Neuronal stem cell (in vitro differentiated cells): Measurements from ENCODE around the gene UIMC1.

Experiments used
- DNase-seq: peaks from one replicate; pipeline ENCODE4 v3.0.0-alpha.2; 2013; ENCODE audit warnings: low spot score
- H2AFZ ChIP-seq: one replicate; pipeline ENCODE4 v1.6.1; 2013; ENCODE audit warnings: mild to moderate bottlenecking, low read length, inconsistent platforms
- H2AK5ac ChIP-seq: 2 replicates; pipeline ENCODE4 v1.6.1; 2013; ENCODE audit warnings: low read depth, mild to moderate bottlenecking, inconsistent platforms, low read length, moderate library complexity, mixed read lengths
- H2BK120ac ChIP-seq: 2 replicates; pipeline ENCODE4 v1.6.1; 2013; ENCODE audit warnings: low read depth, mild to moderate bottlenecking, inconsistent platforms, low read length, moderate library complexity, mixed read lengths
- H2BK12ac ChIP-seq: one replicate; pipeline ENCODE4 v1.6.1; 2013; ENCODE audit warnings: low read length, inconsistent platforms
- H2BK15ac ChIP-seq: 2 replicates; pipeline ENCODE4 v1.6.1; 2013; ENCODE audit warnings: mild to moderate bottlenecking, low read length, inconsistent platforms, mixed read lengths
- H2BK5ac ChIP-seq: one replicate; pipeline ENCODE4 v1.6.1; 2013; ENCODE audit warnings: inconsistent platforms, mild to moderate bottlenecking, low read length, moderate library complexity
- H3K14ac ChIP-seq: one replicate; pipeline ENCODE4 v1.6.1; 2013; ENCODE audit warnings: low read length, inconsistent platforms
- H3K18ac ChIP-seq: 2 replicates; pipeline ENCODE4 v1.6.1; 2013; ENCODE audit warnings: low read length, inconsistent platforms
- H3K23ac ChIP-seq: 2 replicates; pipeline ENCODE4 v1.6.1; 2013; ENCODE audit warnings: low read depth, mild to moderate bottlenecking, mixed read lengths, low read length, inconsistent platforms; ENCODE audit not compliant: poor library complexity
- H3K27ac ChIP-seq: replicated peaks from 3 replicates; pipeline ENCODE4 v1.5.1; 2013; ENCODE audit warnings: low read length, inconsistent platforms
- H3K27me3 ChIP-seq, 3 experiments: 2 replicates each; pipeline ENCODE4 v1.6.1; 2013; ENCODE audit warnings: low read length in 3 of 3, mild to moderate bottlenecking in 2 of 3, inconsistent platforms in 1 of 3, low read depth in 1 of 3, mixed read lengths in 1 of 3, moderate library complexity in 1 of 3; ENCODE audit not compliant: control insufficient read depth in 3 of 3, insufficient read depth in 3 of 3
- H3K36me3 ChIP-seq, 2 donors: replicated peaks in 1 of 2; 2 replicates each; pipeline ENCODE4 v1.6.1; 2013; ENCODE audit warnings: low read length in 2 of 2; ENCODE audit not compliant: control insufficient read depth in 2 of 2, insufficient read depth in 2 of 2
- H3K4ac ChIP-seq: 2 replicates; pipeline ENCODE4 v1.6.1; 2013; ENCODE audit warnings: inconsistent platforms, mild to moderate bottlenecking, low read length, moderate library complexity
- H3K4me1 ChIP-seq, 2 donors: 1 replicate in 1 of 2; 2 replicates in 1 of 2; pipeline ENCODE4 v1.6.1; 2013; ENCODE audit warnings: low read length in 2 of 2, low read depth in 1 of 2; ENCODE audit not compliant: control insufficient read depth in 2 of 2, insufficient read depth in 1 of 2
- H3K4me2 ChIP-seq: one replicate; pipeline ENCODE4 v1.6.1; 2013; ENCODE audit warnings: mild to moderate bottlenecking, low read length, inconsistent platforms; ENCODE audit not compliant: insufficient read depth, poor library complexity, severe bottlenecking
- H3K4me3 ChIP-seq, 2 donors: 2 replicates each; pipeline ENCODE4 v1.5.1; 2013; ENCODE audit warnings: low read length in 2 of 2, mild to moderate bottlenecking in 2 of 2, inconsistent platforms in 1 of 2, moderate library complexity in 1 of 2
- H3K79me1 ChIP-seq: one replicate; pipeline ENCODE4 v1.6.1; 2013; ENCODE audit warnings: low read depth, mild to moderate bottlenecking, inconsistent platforms, low read length, moderate library complexity
- H3K9ac ChIP-seq: one replicate; pipeline ENCODE4 v1.6.1; 2013; ENCODE audit warnings: mild to moderate bottlenecking, low read depth, low read length, inconsistent platforms; ENCODE audit not compliant: poor library complexity
- H3K9me3 ChIP-seq, 2 donors: replicated peaks in 1 of 2; 2 replicates each; pipeline versions ENCODE3 to v1.6.1; 2013; ENCODE audit warnings: low read length in 2 of 2, mild to moderate bottlenecking in 2 of 2, inconsistent platforms in 1 of 2, low read depth in 1 of 2, mixed read lengths in 1 of 2, moderate library complexity in 1 of 2; ENCODE audit not compliant: control insufficient read depth in 2 of 2, insufficient read depth in 1 of 2
- H4K8ac ChIP-seq: one replicate; pipeline ENCODE4 v1.6.1; 2013; ENCODE audit warnings: low read depth, mild to moderate bottlenecking, inconsistent platforms, low read length, moderate library complexity
- H4K91ac ChIP-seq: one replicate; pipeline ENCODE4 v1.6.1; 2013; ENCODE audit warnings: low read length, low read depth, mild to moderate bottlenecking, inconsistent platforms; ENCODE audit not compliant: poor library complexity
- WGBS, 2 donors: extraction: QIAGEN DNeasy Blood & Tissue Kit; methylation state at CpG; one replicate each; pipeline ENCODE4 v1.1.7; 2013; ENCODE audit warnings: missing lambda C conversion rate in 2 of 2, mixed read lengths in 1 of 2; ENCODE audit not compliant: insufficient read length in 2 of 2, insufficient replicate concordance in 1 of 2; ENCODE audit errors: extremely low coverage in 2 of 2; 5-methylcytosine and 5-hydroxymethylcytosine counted together

UIMC1 gene

DNA sequence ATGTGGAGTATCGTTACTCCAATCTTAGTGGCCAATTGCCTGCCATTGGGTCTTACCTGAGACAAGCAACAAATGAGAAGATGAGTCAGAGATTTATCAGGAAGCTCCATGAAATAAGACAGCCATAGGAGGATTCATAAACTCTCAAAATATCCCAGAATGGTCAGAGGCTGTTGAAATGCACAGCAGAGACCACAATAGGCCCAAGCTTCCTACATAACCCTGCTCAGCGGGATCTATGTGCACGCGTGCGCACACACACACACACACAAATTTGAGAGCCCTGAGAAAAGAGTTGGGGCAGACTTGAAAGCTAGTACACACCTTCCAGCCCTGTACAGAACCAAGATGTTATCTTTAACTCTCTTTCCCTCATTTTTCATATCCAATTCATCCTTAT lies 9.8 kb downstream of the UIMC1 start:
- Histone ChIP-seq H3K14ac (no peak overlapping the region), H3K27me3 (no peaks in the 10 kb centered on the region), H3K9ac (no peak overlapping the region), H4K91ac (no peak overlapping the region), H4K8ac (no peak overlapping the region), H2AFZ (no peak overlapping the region), H2BK12ac (no peak overlapping the region), H2BK5ac (no peak overlapping the region), H2BK120ac (no peak overlapping the region), H3K79me1 (peaks cover 4% of the 10 kb centered on the region), H3K9me3 (peaks cover 6 to 16% of the 10 kb centered on the region in 2 donors), H3K4me1 (no peaks in the 10 kb centered on the region), H3K18ac (no peak overlapping the region), H3K36me3 (peaks cover 1 to 8% of the 10 kb centered on the region in 2 donors), H3K4me2 (no peak overlapping the region), H3K23ac (no peak overlapping the region), H2AK5ac (no peak overlapping the region), H3K27ac (no peak overlapping the region), H2BK15ac (no peak overlapping the region), H3K4me3 (no peak overlapping the region), H3K4ac (no peak overlapping the region)
- DNase-seq, result no peak
- WGBS, 2 donors, result no CpG with 5 or more reads among the region's 5 CpGs

DNA sequence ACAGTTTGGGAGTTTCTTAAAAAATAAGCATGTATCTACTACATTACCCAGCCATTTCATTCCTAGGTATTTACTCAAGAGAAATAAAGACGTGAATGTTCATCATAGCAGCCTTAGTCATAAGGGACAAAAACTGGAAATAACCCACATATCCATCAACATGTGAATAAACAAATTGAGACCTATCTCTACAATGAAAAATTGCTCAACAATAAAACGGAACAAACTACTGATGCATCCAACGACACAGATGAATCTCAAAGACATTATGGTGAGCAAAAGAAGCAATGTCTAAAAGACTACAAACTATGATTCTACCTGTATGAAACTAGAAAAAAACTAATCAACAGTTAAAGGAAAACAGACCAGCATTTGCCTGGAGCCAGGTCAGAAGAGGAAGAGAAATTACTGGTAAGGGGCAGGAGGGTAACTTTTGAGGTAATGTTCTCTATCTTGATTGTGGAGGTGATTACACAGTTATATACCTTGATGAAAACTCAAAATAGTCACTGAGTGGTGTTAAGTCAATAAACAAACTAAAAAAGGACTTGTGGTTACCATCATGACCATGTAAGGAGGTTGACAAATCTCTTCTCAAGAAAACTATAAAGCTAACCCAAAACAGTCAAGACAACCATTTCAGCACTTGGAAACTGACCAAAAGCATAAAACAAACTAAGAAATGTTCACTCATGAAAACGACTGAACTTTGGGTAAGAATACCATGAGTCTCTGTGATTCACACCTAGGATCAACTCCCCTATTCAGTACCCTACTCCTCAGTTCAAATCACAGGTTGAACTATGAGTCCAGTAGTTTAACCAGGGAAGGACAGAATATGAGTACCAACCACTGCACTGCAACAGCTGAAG lies 10.4 kb downstream of the UIMC1 start:
- Histone ChIP-seq H2BK120ac (no peak overlapping the region), H3K27ac (no peak overlapping the region), H3K36me3 (peaks cover 1 to 8% of the 10 kb centered on the region in 2 donors), H3K18ac (no peak overlapping the region), H3K4me2 (no peak overlapping the region), H2BK15ac (no peak overlapping the region), H4K91ac (no peak overlapping the region), H3K9ac (no peak overlapping the region), H3K4me1 (no peaks in the 10 kb centered on the region), H3K27me3 (no peaks in the 10 kb centered on the region), H3K4me3 (no peak overlapping the region), H4K8ac (no peak overlapping the region), H3K4ac (no peak overlapping the region), H3K9me3 (peaks cover 6 to 16% of the 10 kb centered on the region in 2 donors), H3K79me1 (peaks cover 4% of the 10 kb centered on the region), H2AK5ac (no peak overlapping the region), H2BK5ac (no peak overlapping the region), H2BK12ac (no peak overlapping the region), H2AFZ (no peak overlapping the region), H3K14ac (no peak overlapping the region), H3K23ac (no peak overlapping the region)
- no CpG with 5 or more reads among the region's 4 CpGs for WGBS, 2 donors
- no peak for DNase-seq

DNA sequence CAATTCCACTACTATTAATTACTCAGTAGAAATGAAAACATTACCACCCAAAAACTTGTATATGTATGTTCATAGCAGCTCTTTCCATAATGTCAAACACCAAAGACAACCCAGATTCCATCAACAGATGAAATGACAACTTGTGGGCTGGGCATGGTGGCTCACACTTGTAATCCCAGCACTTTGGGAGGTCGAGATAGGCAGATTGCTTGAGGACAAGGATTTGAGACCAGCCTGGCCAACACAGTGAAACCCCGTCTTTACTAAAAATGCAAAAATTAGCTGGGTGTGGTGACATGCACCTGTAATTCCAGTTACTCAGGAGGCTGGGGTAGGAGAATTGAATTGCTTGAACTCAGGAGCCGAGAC lies 11.5 kb downstream of the UIMC1 start:
- no peak overlapping the region for H3K4ac ChIP-seq

DNA sequence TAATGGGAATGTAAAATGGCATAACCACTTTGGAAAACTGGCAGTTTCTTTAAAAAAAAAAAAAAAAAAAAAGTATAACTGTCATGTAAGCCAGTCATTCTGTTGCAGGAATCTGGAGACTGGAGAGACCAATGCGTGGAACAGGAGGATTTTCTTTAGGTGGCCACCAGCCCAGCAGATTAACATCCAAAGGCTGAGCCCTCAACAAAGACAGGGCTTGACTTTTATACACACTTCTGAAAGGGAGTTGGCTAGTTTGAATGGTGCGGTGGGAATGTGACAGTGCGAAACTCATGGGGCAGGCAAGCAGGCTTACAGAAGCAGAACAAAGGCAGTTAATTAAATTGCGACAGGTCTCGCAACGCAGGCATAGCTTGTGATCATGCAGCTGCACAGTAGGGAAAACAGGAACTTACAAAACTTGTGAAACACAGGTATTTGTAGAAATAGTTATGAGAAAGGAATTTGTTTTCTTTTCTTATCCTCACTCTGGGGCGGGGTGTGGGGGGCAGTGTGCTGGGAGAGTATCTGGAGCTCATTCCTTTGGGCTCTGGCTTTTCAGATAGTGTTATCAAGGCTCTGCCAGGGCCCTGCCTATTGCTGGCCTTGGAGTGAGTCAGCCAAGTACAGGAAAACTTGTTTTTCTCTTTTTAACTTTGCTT lies 12.0 kb downstream of the UIMC1 start:
- peaks cover 4% of the 10 kb centered on the region for H3K79me1 ChIP-seq
- H3K4me2 ChIP-seq, result no peak overlapping the region
- H3K23ac ChIP-seq, result no peak overlapping the region
- no peak overlapping the region for H3K27ac ChIP-seq
- H2AK5ac ChIP-seq, result no peak overlapping the region
- H2BK12ac ChIP-seq, result no peak overlapping the region
- H2BK15ac ChIP-seq, result no peak overlapping the region
- no peak overlapping the region for H4K91ac ChIP-seq
- H3K9ac ChIP-seq, result no peak overlapping the region
- H2BK5ac ChIP-seq, result no peak overlapping the region
- no peak overlapping the region for H3K14ac ChIP-seq
- no CpG with 5 or more reads among the region's 7 CpGs for WGBS, 2 donors
- H3K36me3 ChIP-seq, result peaks cover 1 to 4% of the 10 kb centered on the region in 2 donors
- H3K4me1 ChIP-seq, result no peaks in the 10 kb centered on the region
- H3K4ac ChIP-seq, result no peak overlapping the region
- no peak overlapping the region for H2AFZ ChIP-seq
- H4K8ac ChIP-seq, result no peak overlapping the region
- DNase-seq, result no peak
- H3K9me3 ChIP-seq, result peaks cover 8 to 16% of the 10 kb centered on the region in 2 donors
- no peak overlapping the region for H2BK120ac ChIP-seq
- H3K27me3 ChIP-seq, result no peaks in the 10 kb centered on the region
- no peak overlapping the region for H3K4me3 ChIP-seq
- no peak overlapping the region for H3K18ac ChIP-seq

More for the DNA sequence above, 11.5 kb downstream of the UIMC1 start:
- H3K79me1 ChIP-seq, result peaks cover 4% of the 10 kb centered on the region
- no peak overlapping the region for H2BK120ac ChIP-seq
- no peak overlapping the region for H2BK15ac ChIP-seq
- H3K14ac ChIP-seq, result no peak overlapping the region
- H2AFZ ChIP-seq, result no peak overlapping the region
- H2BK5ac ChIP-seq, result no peak overlapping the region
- no peak overlapping the region for H4K91ac ChIP-seq
- no peak overlapping the region for H3K4me3 ChIP-seq
- peaks cover 1 to 4% of the 10 kb centered on the region in 2 donors for H3K36me3 ChIP-seq
- H3K4me2 ChIP-seq, result no peak overlapping the region
- H3K18ac ChIP-seq, result no peak overlapping the region
- H3K9ac ChIP-seq, result no peak overlapping the region
- H2AK5ac ChIP-seq, result no peak overlapping the region
- no peak overlapping the region for H4K8ac ChIP-seq
- H3K23ac ChIP-seq, result no peak overlapping the region
- no peaks in the 10 kb centered on the region for H3K27me3 ChIP-seq
- no peak overlapping the region for H2BK12ac ChIP-seq
- peaks cover 7 to 16% of the 10 kb centered on the region in 2 donors for H3K9me3 ChIP-seq
- no peaks in the 10 kb centered on the region for H3K4me1 ChIP-seq
- H3K27ac ChIP-seq, result no peak overlapping the region
- no peak for DNase-seq
- WGBS, 2 donors, result no CpG with 5 or more reads among the region's 3 CpGs
